ENCODE results near the gene L3MBTL4. TPM values are rescaled to one million over a fixed set of nuclear protein-coding genes. Genes with fewer than 3 reads are reported as not detected.

Gene L3MBTL4
- total RNA-seq, 2 experiments from 2014 or later = 0.19 to 0.47 TPM

DNA sequence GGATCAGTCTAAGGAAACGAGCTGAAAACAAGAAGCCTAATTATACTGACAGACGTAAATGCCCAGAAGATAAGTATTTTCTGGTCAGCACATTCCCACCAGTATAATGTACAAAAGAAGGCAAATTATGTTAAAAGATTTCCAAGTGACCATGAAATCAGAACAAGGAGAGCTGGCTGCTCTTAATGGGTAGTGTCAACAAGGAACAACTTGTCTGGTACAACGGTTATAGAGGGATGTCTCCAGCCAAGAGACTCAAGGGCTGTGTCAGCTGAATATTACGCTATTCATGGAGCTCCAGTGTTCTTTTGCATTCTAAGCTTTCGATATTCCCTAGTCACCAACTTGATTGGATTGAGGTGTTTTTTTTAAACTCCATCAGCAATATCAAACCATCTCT is 8.6 kb upstream of the L3MBTL4 start:
- ATAC-seq (ENCODE audit: poor library complexity) = no peak
- no peak overlapping the region for H3K4me3 Mint-ChIP-seq
- H3K27me3 ChIP-seq (ENCODE audit: control insufficient read depth in 1 of 2, insufficient read depth in 2 of 2, low read length in 2 of 2) = no peaks in the 10 kb centered on the region
- no peak for DNase-seq
- no peak overlapping the region for H3K27ac ChIP-seq (ENCODE audit: low read depth in 1 of 2, low read length in 2 of 2)
- intact Hi-C loops (cut with DNase I, micrococcal nuclease) = no loop called here
- ChIA-PET CTCF (no interaction called here), POLR2A (no interaction called here)
- H3K27me3 Mint-ChIP-seq = no peaks in the 10 kb centered on the region
- no peaks in the 10 kb centered on the region for H3K4me1 Mint-ChIP-seq (ENCODE audit: low read depth)
- no peaks in the 10 kb centered on the region for H3K36me3 Mint-ChIP-seq (ENCODE audit: low read depth)
- no peaks in the 10 kb centered on the region for H3K9me3 ChIP-seq (ENCODE audit: control insufficient read depth in 1 of 2, insufficient read depth in 1 of 2, low read length in 2 of 2)
- TF ChIP-seq, protein P1, sequence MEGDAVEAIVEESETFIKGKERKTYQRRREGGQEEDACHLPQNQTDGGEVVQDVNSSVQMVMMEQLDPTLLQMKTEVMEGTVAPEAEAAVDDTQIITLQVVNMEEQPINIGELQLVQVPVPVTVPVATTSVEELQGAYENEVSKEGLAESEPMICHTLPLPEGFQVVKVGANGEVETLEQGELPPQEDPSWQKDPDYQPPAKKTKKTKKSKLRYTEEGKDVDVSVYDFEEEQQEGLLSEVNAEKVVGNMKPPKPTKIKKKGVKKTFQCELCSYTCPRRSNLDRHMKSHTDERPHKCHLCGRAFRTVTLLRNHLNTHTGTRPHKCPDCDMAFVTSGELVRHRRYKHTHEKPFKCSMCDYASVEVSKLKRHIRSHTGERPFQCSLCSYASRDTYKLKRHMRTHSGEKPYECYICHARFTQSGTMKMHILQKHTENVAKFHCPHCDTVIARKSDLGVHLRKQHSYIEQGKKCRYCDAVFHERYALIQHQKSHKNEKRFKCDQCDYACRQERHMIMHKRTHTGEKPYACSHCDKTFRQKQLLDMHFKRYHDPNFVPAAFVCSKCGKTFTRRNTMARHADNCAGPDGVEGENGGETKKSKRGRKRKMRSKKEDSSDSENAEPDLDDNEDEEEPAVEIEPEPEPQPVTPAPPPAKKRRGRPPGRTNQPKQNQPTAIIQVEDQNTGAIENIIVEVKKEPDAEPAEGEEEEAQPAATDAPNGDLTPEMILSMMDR (IDR thresholded peaks at IDR 0.05) = no peak
- no peak overlapping the region for H3K4me3 ChIP-seq (ENCODE audit: low read length)
- peaks cover 4% of the 10 kb centered on the region for H3K9me3 Mint-ChIP-seq
- no peaks in the 10 kb centered on the region for H3K4me1 ChIP-seq (ENCODE audit: insufficient read depth, low read length)
- no peak overlapping the region for H3K27ac Mint-ChIP-seq
- no peaks in the 10 kb centered on the region for H3K36me3 ChIP-seq (ENCODE audit: insufficient read depth, low read length)

DNA sequence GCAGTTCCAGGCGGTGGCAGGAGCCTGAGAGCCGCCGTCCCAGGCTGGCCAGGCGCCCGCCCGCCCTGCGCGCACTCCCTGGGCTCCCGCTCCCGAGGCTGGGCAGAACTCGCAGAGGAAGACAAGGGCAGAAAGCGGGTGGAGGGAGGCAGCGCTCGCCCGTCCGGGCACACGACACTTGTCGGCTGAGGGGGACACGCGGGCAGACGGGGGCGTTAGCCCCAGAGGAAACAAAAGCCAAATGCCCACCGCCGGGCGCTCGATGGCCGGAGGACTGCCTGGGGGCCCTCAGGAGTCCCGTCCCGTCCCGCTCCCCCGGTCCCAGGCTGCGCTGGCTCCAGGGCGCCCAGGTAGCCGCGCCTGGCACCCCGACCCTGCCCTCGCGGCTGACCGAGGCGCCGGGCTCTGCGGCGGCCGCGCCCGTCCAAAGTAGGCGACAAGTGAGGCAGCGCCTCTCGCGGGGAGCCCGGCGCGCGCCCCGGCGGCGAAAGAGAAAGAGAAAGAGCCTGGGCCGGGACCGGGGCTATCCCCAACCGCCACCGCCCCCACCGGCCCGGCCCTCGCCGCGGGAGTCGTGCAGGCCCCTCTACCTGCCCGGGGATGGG is 491 bp downstream of the L3MBTL4 start:
- CTCF ChIA-PET = no interaction called here
- H3K4me1 Mint-ChIP-seq (ENCODE audit: low read depth) = no peaks in the 10 kb centered on the region
- Histone ChIP-seq H3K27ac (ENCODE audit: low read depth in 1 of 2, low read length in 2 of 2) (no peak overlapping the region), H3K4me3 (ENCODE audit: low read length) (peak overlapping the region; percentile 26), H3K9me3 (ENCODE audit: control insufficient read depth in 1 of 2, insufficient read depth in 1 of 2, low read length in 2 of 2) (peaks cover 0 to 24% of the 10 kb centered on the region in 2 experiments), H3K4me1 (ENCODE audit: insufficient read depth, low read length) (no peaks in the 10 kb centered on the region), H3K36me3 (ENCODE audit: insufficient read depth, low read length) (no peaks in the 10 kb centered on the region), H3K27me3 (ENCODE audit: control insufficient read depth in 1 of 2, insufficient read depth in 2 of 2, low read length in 2 of 2) (peaks cover 11 to 24% of the 10 kb centered on the region in 2 experiments)
- DNase-seq (peak in 3 of 14 experiments; percentile 39 to 47 (median 41)), ATAC-seq (ENCODE audit: poor library complexity) (no peak)
- no peaks in the 10 kb centered on the region for H3K36me3 Mint-ChIP-seq (ENCODE audit: low read depth)
- TF ChIP-seq, protein P1 (IDR thresholded peaks at IDR 0.05) = no peak
- no peaks in the 10 kb centered on the region for H3K9me3 Mint-ChIP-seq
- no peak overlapping the region for H3K4me3 Mint-ChIP-seq
- no peak overlapping the region for H3K27ac Mint-ChIP-seq
- intact Hi-C loops (cut with DNase I, micrococcal nuclease) = no loop called here
- H3K27me3 Mint-ChIP-seq = peaks cover 46% of the 10 kb centered on the region
- POLR2A ChIA-PET = no interaction called here

DNA sequence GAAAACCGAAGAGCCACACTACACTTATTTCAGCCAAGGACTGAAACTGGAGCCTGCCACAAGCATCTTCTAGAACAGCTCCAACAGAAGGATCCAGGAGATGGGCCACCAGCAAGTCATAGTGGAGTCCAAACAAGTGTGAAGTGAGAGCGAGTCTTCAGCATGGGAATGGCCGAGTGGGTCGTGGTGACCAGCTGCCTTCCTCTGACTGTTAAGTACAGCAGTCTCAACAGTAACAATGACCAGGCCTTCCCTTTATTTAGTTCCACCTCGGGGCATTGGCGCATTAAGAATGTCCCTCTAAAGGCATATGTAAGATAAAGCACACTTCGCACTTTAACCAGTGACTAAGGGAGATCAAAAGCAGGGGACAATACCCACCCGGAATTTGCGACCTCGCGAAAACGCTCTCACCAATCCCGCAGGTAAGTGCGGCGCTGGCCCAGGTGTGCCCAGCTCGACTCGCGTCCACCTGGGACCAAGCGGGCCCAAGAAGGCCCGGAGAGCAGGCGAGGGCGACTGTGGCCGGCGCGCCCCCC is 1.1 kb downstream of the L3MBTL4 start:
- Mint-ChIP-seq H3K4me1 (ENCODE audit: low read depth) (no peaks in the 10 kb centered on the region), H3K27me3 (peaks cover 46% of the 10 kb centered on the region), H3K9me3 (no peaks in the 10 kb centered on the region), H3K36me3 (ENCODE audit: low read depth) (no peaks in the 10 kb centered on the region), H3K4me3 (peak overlapping the region; percentile 64), H3K27ac (no peak overlapping the region)
- H3K4me1 ChIP-seq (ENCODE audit: insufficient read depth, low read length) = no peaks in the 10 kb centered on the region
- H3K4me3 ChIP-seq (ENCODE audit: low read length) = no peak overlapping the region
- no peak for ATAC-seq (ENCODE audit: poor library complexity)
- H3K27me3 ChIP-seq (ENCODE audit: control insufficient read depth in 1 of 2, insufficient read depth in 2 of 2, low read length in 2 of 2) = peaks cover 11 to 24% of the 10 kb centered on the region in 2 experiments
- POLR2A ChIA-PET = no interaction called here
- peaks cover 0 to 24% of the 10 kb centered on the region in 2 experiments for H3K9me3 ChIP-seq (ENCODE audit: control insufficient read depth in 1 of 2, insufficient read depth in 1 of 2, low read length in 2 of 2)
- DNase-seq = peak in 2 of 14 experiments; percentile 4 to 8
- intact Hi-C loops (cut with DNase I, micrococcal nuclease) = no loop called here
- CTCF ChIA-PET = no interaction called here
- no peaks in the 10 kb centered on the region for H3K36me3 ChIP-seq (ENCODE audit: insufficient read depth, low read length)
- no peak overlapping the region for H3K27ac ChIP-seq (ENCODE audit: low read depth in 1 of 2, low read length in 2 of 2)
- TF ChIP-seq, protein P1 (IDR thresholded peaks at IDR 0.05) = no peak
